OCI-LY1 (cell line): ENCODE data around the gene ZNF609.

Experiments used
- CTCF ChIP-seq: fragments of 200-600 bp; sonication (generic), shearing (Covaris generic); IDR thresholded peaks from 2 replicates; pipeline ENCODE4 v1.5.1; 2017; ENCODE audit warnings: mild to moderate bottlenecking, antibody characterized with exemption, low read length, moderate library complexity, mixed read lengths
- EZH2 ChIP-seq: fragments of 200-600 bp; sonication (generic), shearing (Covaris generic); IDR thresholded peaks from 2 replicates; pipeline ENCODE4 v1.8.0; 2017; ENCODE audit warnings: borderline replicate concordance, mixed run types, mild to moderate bottlenecking, antibody characterized with exemption, low read length, moderate library complexity, mixed read lengths

- TF ChIP-seq CTCF = no peak
- no peak for TF ChIP-seq EZH2
These were observed 6.1 kb upstream of the ZNF609 start for GRCh38 chr15:64454282-64454681.
